Articular chondrocyte of knee joint (primary cell): Measurements from ENCODE around the gene IFNGR2. TPM values are rescaled to one million over a fixed set of nuclear protein-coding genes. Genes with fewer than 3 reads are reported as not detected.

Experiments used
- total RNA-seq: library from RNA; depleted of rRNA; stranded (reverse); fragments of >200 nt; gene quantifications from 2 replicates; pipeline ENCODE4 v1.2.3, GENCODE V29; 2012

IFNGR2 gene, protein sequence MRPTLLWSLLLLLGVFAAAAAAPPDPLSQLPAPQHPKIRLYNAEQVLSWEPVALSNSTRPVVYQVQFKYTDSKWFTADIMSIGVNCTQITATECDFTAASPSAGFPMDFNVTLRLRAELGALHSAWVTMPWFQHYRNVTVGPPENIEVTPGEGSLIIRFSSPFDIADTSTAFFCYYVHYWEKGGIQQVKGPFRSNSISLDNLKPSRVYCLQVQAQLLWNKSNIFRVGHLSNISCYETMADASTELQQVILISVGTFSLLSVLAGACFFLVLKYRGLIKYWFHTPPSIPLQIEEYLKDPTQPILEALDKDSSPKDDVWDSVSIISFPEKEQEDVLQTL
- total RNA-seq, result 38.2 and 40.9 TPM in 2 replicates

DNA sequence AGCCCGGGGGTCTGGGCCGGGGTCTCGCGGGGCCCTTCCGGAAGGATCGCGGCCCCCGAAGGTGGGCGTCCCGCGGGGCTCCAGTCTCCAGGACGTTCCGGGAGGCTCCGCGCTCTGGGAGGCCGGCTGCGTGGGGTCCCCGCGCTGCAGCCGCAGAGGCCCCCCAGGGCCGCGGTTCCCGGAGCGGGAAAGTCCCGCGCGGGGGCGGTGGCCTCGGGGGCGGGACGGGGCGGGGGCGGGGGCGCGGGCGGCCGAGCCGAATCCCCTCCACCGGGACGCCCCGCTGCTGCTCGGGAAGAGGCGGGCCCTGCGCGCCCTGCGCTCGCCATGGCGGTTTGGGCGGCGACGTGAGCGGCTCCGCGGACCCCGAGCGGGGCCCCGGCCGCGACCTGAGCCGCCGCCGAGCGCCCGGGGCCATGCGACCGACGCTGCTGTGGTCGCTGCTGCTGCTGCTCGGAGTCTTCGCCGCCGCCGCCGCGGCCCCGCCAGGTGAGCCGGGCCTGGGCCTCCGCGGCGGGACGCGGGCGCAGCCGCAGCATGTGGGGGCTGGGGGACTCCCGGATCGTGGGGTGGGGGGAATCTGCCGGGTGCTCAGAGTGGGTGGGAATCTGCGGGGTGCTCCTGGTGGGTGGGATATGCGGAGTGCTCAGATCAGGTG is at the start of gene IFNGR2:
Gene IFNGR2 (plus strand): TSS at position 286 of the 658 bp plus-strand sequence. CDS start 131 bp downstream, at position 417.

DNA sequence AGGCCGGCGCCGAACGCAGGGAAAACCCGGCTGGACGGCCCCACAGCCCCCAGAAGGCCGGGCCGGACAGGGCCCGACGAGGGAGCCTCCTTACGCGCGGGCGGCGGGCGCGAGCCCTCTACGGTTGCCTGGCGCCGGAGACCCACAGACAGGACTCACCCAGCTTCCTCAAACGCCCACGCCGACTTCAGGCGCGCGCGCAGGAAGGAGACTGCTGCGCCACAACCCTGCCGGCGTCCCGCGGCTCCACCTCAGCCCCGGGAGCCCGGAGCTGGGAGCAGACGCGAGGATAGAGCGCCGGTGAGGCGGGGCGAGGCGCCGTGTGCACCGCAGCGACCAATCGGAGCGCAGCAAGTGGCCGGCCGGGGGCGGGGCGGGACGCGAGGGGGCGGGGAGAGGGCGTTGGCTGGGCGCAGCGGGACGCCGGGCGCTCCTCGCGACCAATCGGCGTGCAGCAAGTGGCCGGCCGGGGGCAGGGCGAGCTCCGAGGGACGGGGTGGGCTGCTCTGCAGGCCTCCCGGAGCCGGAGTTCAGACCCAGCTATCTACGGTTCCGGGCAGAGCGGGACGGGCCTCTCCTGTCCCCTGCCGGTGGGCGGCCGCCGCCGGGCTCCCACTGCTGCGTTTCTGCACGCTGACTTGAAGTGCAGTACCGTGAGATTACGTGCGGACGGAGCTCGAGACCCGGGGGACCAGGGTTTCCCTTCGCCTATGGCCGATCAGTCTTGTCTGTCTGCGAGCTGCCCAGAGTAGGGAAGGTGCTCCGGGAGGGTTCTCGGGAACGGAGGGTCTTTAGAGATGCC is 76.7 kb downstream of the IFNGR2 start, which contains the start of gene TMEM50B:
Gene TMEM50B (minus strand): TSS at position 296 of the 802 bp plus-strand sequence. CDS start 11,089 bp downstream, outside the sequence.

Other genes starting within 250 kb of the IFNGR2 start
- gene IFNAR2, start 173.5 kb upstream of the IFNGR2 start, total RNA-seq, result 7.2 and 7.9 TPM in 2 replicates
- 60.6 and 65.7 TPM in 2 replicates for gene IL10RB, start 137.0 kb upstream of the IFNGR2 start, total RNA-seq
- gene IFNAR1, start 78.4 kb upstream of the IFNGR2 start, total RNA-seq, result 35.4 and 38.8 TPM in 2 replicates
- gene TMEM50B, start 76.6 kb downstream of the IFNGR2 start, total RNA-seq, result 39.3 and 43.4 TPM in 2 replicates
- gene DNAJC28, start 88.3 kb downstream of the IFNGR2 start, total RNA-seq, result 3.1 and 3.5 TPM in 2 replicates
- 78.7 and 95.1 TPM in 2 replicates for gene GART, start 138.7 kb downstream of the IFNGR2 start, total RNA-seq
- gene SON, start 139.6 kb downstream of the IFNGR2 start, total RNA-seq, result 147 and 169 TPM in 2 replicates
- 14.5 and 15.0 TPM in 2 replicates for gene DONSON, start 185.3 kb downstream of the IFNGR2 start, total RNA-seq
- 30.8 TPM in 2 replicates for gene CRYZL1, start 238.3 kb downstream of the IFNGR2 start, total RNA-seq
- gene ITSN1, start 239.1 kb downstream of the IFNGR2 start, total RNA-seq, result 46.5 and 47.3 TPM in 2 replicates